Stimulated activated CD4-positive, alpha-beta T cell treated with anti-CD3 and anti-CD28 coated beads, Interleukin-4, amount 100 ng/mL, for 24 hours (primary cell): ENCODE measurements around the gene IGF2.

ENCODE experiments used
- DNase-seq: peaks from one replicate; pipeline ENCODE4 v3.0.0-alpha.2; 2020

Gene IGF2

DNA sequence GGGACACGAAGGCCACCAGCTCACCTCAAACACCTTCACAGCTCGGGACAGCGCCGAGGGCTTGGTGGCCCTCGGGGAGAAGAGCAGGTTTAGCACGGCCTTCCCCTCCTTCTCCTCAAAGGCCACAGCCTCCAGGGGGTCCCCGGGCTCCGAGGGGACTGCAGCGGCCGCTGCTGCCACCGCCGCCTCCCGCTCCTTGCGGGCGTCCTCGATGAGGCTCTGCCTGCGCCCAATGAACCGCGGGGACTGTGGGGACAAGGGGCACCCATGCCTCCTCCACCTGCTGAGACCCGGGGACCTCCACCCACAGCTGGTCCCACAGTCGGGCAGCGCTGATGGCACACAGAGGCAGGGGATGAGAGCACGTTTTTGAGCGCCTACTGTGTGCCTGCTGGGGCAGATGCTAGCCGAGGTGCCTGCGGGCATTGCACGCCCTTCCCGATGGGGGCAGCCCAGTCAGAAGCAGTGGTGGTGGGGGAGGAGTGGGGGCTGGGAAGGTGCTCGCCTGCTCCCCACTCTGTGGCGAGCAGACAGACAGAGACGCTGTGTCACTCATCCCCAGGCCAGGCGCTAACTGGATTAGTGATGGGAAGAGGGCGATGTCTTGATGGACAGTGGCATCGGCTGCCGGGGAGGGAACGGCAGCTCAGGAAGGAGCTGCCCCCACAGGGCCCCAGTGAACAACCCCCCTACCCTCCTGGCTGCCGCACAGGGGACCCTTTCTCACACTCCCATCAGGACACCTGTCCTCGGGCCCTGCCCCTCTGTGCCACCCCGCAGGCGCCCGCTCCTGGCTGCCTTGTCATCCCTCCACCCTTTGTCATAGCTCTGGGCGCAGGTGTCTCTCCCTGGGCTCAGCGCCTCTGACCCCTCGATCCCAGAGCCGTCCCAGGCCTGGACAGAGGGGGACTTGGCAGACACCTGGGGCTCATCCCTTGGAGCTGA lies 30.7 kb upstream of the IGF2 start:
- DNase-seq = no peak

GRCh38 chr11:2169005-2169378 lies 29.8 kb upstream of the IGF2 start:
- DNase-seq = no peak

- DNase-seq = no peak
Measured at GRCh38 chr11:2168286-2169004, 29.3 kb upstream of the IGF2 start.

DNA sequence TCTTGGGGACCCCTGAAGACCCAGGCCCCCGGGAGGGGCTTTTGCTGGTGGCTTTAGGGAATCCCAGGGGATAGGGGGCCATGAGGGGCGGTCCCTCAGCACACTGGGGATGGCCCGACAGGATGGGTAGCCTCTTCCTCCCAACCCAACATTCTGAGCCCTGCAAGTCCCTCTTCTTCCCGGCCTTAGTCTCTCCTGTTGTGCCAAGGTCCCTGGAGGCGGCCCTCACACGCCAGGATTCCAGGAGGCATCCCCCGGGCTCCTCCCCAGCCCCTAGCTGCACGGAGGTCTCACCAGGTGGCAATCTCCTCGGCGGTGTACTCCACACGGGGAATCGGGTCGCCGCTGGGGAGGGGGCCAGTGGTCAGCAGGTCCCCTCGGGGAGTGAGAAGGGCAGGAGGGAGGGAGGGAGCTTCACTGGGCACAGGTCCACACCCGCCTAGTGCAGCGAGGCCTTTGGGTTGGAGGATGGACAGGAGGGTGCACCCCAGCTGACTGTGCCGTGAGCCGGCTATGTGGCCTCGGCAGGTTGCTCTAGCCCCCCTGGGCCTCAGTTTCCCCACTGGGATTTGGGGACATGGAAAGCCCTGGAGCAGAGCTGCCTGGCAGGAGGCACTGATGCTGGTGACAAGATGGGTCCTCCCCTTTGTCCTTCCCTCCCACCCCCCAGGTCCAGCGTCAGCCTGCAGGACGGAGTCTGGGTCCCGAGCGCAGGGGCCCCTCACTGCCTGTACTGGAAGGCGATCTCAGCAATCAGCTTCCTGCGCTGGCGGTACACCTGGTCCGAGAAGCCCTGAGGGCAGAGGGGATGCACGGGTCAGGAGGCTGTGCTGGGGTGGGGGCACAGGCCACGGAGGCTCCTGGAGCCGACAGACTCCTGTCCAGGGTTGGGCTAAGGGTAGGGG lies 28.2 kb upstream of the IGF2 start:
- no peak for DNase-seq

GRCh38 chr11:2166091-2166851 lies 27.1 kb upstream of the IGF2 start:
- DNase-seq = peak; percentile 45

DNA sequence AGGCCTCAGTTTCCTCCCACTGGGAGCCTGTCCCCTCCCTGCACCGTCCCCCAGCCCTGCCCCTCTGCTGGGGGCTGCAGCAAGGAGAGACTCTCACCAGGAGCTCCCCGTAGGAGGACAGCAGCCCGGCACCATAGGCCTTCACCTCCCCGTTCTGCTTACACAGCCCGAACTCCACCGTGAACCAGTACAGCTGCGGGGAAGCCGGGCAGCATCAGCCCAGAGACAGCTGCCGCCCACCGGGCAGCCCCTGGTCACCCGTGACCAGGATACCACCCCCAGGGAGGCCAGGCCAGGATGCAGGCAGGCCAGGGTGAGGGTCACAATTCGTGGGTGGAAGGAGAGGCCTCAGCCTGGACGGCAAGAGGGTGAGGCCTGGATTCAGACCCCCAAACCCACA lies 26.4 kb upstream of the IGF2 start:
- DNase-seq = no peak

DNA sequence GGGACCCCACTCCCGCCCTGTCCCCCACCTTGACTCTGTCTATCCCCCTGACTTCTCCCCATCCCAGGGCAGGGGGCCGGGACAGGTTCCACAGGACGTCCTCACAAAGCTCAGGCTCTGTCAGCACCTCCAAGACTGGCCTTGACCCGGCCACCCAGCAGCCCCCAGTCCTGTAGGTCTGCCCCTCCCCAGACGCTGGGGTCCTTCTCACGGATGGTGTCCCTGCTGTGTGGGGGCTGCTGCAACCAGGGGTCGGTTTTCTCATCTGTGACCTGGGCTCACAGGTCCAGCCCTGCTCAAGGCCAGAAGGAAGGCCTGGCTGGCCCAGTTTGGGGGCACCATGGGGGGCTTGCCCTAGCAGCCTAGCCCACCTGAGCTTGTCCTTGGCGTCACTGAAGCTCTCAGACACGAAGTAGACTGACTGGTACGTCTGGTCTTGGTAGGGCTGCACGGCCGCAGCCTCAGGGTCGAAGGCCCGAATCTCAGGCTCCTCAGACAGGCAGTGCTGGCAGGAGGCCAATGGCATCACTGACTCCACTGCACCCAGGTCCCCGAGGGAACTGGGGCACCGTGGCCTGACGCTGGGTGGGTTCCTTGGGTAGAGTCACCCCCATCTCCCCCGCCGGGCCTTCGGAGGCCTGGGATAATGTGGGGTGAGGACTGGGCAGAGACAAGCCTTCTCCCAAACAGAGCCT lies 25.8 kb upstream of the IGF2 start:
- DNase-seq = no peak

DNA sequence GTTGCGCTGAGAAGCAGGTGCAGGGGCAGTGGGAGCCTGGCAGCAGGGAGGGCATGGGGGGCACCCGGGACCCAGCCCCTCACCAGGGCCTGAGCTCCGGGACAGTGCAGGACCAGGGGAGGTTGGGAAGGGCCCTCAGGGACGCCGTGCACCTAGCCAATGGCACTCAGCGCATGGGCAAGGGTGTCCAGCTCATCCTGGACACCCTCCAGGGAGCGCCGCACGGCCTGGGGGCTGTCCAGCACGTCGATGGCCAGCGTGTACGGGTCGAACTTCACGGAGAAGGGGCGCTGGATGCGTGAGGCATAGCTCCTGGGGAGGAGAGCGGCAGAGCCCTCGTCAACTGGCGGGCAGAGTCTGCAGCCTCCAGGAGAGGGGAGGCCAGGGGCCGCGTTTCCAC lies 24.9 kb upstream of the IGF2 start:
- no peak for DNase-seq

GRCh38 chr11:2163428-2163978 lies 24.3 kb upstream of the IGF2 start:
- no peak for DNase-seq

DNA sequence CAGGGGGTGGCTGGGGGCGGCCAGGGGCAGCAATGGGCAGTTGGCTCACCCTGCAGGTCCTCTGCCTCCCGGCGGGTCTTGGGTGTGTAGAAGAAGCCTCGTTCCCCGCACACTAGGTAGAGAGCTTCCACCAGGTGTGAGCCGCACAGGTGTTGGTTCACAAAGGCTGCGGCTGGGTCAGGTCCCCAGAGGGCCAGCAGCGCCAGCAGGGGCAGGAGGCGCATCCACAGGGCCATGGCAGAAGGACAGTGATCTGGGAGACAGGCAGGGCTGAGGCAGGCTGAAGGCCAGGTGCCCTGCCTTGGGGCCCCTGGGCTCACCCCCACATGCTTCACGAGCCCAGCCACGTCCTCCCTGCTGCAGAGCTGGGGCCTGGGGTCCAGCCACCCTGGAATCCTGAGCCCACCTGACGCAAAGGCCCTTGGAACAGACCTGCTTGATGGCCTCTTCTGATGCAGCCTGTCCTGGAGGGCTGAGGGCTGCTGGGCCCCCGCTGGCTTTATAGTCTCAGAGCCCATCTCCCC lies 21.6 kb upstream of the IGF2 start, which contains the start of gene INS:
TSS of gene INS (minus strand) at position 474 of the 524 bp plus-strand sequence. CDS start at position 236, 238 bp downstream.
- DNase-seq = no peak

DNA sequence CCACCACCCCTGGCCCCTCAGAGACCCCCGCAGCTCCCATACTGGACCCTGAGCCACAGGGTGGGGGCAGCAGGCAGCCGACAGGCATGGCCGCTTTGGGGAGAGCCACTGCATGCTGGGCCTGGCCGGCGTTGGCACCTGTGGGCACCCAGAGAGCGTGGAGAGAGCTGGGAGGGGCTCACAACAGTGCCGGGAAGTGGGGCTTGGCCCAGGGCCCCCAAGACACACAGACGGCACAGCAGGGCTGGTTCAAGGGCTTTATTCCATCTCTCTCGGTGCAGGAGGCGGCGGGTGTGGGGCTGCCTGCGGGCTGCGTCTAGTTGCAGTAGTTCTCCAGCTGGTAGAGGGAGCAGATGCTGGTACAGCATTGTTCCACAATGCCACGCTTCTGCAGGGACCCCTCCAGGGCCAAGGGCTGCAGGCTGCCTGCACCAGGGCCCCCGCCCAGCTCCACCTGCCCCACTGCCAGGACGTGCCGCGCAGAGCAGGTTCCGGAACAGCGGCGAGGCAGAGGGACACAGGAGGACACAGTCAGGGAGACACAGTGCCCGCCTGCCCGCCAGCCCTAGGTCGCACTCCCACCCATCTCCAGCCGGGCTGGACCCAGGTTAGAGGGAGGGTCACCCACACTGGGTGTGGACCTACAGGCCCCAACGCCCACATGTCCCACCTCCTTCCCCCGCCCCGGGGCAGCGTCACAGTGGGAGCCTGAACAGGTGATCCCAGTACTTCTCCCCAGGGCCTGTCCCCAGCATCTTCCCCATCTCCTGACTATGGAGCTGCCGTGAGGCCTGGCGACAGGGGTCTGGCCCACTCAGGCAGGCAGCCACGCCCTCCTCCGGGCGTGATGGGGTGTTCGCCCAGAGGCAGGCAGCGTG lies 20.6 kb upstream of the IGF2 start:
- no peak for DNase-seq

GRCh38 chr11:2158966-2159365 lies 19.8 kb upstream of the IGF2 start:
- DNase-seq = no peak

DNA sequence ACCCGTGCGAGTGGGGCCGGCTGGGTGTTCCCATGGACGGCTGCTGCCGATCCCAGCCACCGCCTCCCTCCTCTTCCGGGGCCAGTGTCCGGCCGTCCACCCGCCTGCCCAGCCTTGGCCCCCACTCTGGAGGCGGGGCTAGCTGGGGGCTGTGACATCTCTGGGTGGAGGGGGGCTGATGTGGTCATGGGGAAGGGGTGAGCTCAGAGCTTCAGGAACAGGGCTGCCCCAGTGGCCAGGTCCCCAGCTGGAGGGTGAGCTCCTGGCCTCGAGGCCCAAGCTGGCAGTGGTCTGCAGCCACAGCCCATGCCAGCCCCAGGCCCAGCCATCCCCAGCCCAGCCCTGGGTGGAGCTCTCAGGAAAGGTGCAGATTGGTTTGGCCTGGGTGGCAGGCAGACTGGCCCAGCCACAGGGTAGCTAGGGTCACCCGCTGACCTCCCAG lies 19.1 kb upstream of the IGF2 start:
- no peak for DNase-seq

DNA sequence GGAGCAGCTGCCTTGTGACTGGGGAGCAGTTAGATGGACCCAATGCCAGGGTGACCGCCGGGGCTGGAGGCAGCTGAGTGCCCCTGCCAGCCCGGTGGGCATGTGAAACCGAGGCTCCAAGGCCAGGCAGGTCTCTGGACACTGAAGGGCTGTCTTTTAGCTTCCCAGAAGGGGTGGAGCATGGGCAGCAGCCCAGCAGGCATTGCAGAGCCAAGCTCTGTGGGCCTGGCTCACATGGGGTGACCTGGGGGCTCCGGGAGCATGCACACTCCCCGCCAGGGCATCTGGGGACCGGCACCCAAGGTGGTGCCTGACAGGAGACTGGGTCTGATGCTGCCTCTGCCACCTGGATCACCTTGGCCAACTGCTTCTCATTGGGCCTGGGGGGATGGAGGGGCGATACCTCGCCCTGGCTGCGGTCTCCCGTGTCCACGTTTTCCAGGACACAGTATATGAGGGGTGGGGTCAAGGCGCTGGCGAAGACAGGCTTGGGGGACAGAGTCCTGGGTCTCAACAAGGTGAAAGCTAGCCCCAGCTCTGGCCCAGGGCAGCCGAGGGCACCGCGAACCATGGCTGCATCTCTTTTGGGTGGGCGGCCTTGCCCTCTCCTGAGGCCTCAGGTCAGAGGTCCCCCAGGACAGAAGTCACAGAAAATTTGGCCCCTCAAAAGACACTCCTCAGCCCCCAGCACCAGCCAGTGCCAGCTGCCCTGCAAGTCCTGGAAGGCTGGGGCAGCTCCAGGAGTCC lies 18.3 kb upstream of the IGF2 start:
- no peak for DNase-seq

DNA sequence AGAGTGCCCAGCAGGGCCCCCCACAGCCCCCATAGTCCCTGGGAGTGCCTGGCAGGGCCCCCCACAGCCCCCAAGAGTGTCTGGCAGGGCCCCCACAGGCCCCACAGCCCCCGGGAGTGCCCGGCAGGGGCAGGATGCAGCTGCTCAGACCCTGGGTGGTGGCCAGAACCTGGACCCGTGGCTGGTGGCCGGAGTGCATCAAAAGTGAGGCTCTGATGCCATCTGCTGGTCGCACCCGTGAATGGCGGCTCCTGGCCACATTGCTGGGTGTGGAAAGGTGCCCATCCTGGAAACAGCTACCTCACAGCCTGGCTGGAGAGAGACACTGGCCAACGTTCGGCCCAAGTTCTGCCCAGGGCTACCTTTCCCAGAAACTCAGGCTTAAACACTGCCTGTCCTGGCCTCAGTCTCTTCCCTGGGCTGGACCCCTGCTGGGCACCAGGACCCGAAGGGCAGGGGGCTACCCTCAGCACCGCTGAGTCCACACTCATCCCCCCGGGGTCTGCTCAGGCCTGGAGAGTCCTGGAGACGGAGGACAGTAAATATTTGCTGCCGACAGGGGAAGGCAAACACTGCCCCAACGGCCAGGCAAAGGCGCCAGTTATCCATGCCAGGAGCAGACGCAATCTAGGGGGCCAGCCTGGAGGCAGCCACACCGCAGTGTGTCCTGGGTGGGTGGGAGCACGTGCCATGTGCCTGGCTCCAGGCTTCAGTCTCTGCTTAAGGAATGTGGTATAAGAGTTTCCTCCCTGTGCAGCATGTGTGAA lies 17.4 kb upstream of the IGF2 start:
- peak; percentile 65 for DNase-seq

- no peak for DNase-seq
Measured at GRCh38 chr11:2155511-2155910, 16.3 kb upstream of the IGF2 start.

- DNase-seq = no peak
Measured at GRCh38 chr11:2154889-2155288, 15.7 kb upstream of the IGF2 start.

GRCh38 chr11:2154195-2154585 lies 15.0 kb upstream of the IGF2 start:
- no peak for DNase-seq
